ENCODE measurements around the gene CD48.
A peak's percentile ranks its signal among the peaks of the same experiment; 100 is the strongest.

CD48 gene

GRCh38 chr1:160727316-160727640 is 15.7 kb upstream of the CD48 start:
- Histone ChIP-seq H3K36me3 (ENCODE audit: control insufficient read depth, insufficient read depth, low read length) (no peaks in the 10 kb centered on the region), H3K4me1 (ENCODE audit: control insufficient read depth, insufficient read depth, low read length, poor library complexity, severe bottlenecking) (no peaks in the 10 kb centered on the region), H3K27me3 (replicated peaks; ENCODE audit: control insufficient read depth, insufficient read depth, low read length, poor library complexity, severe bottlenecking) (no peaks in the 10 kb centered on the region), H3K4me3 (ENCODE audit: insufficient read depth, low read depth, low read length, poor library complexity, severe bottlenecking) (no peak overlapping the region), H3K27ac (ENCODE audit: insufficient read depth, low read length, poor library complexity, severe bottlenecking) (no peak overlapping the region), H3K9me3 (ENCODE audit: control insufficient read depth, low read length) (no peaks in the 10 kb centered on the region)
- no peak for DNase-seq

- no peak overlapping the region for H3K27ac ChIP-seq (ENCODE audit: insufficient read depth, low read length, poor library complexity, severe bottlenecking)
- no peaks in the 10 kb centered on the region for H3K27me3 ChIP-seq (replicated peaks; ENCODE audit: control insufficient read depth, insufficient read depth, low read length, poor library complexity, severe bottlenecking)
- no peaks in the 10 kb centered on the region for H3K36me3 ChIP-seq (ENCODE audit: control insufficient read depth, insufficient read depth, low read length)
- H3K4me3 ChIP-seq (ENCODE audit: insufficient read depth, low read depth, low read length, poor library complexity, severe bottlenecking): no peak overlapping the region
- peak in 2 of 3 donors; percentile 47 to 51 for DNase-seq
- no peaks in the 10 kb centered on the region for H3K4me1 ChIP-seq (ENCODE audit: control insufficient read depth, insufficient read depth, low read length, poor library complexity, severe bottlenecking)
- no peaks in the 10 kb centered on the region for H3K9me3 ChIP-seq (ENCODE audit: control insufficient read depth, low read length)
Measured at GRCh38 chr1:160726498-160727315, 15.1 kb upstream of the CD48 start.

GRCh38 chr1:160726114-160726497 is 14.5 kb upstream of the CD48 start:
- DNase-seq: no peak
- no peaks in the 10 kb centered on the region for H3K9me3 ChIP-seq (ENCODE audit: control insufficient read depth, low read length)
- H3K4me3 ChIP-seq (ENCODE audit: insufficient read depth, low read depth, low read length, poor library complexity, severe bottlenecking): no peak overlapping the region
- no peak overlapping the region for H3K27ac ChIP-seq (ENCODE audit: insufficient read depth, low read length, poor library complexity, severe bottlenecking)
- no peaks in the 10 kb centered on the region for H3K27me3 ChIP-seq (replicated peaks; ENCODE audit: control insufficient read depth, insufficient read depth, low read length, poor library complexity, severe bottlenecking)
- no peaks in the 10 kb centered on the region for H3K36me3 ChIP-seq (ENCODE audit: control insufficient read depth, insufficient read depth, low read length)
- no peaks in the 10 kb centered on the region for H3K4me1 ChIP-seq (ENCODE audit: control insufficient read depth, insufficient read depth, low read length, poor library complexity, severe bottlenecking)

- Histone ChIP-seq H3K4me3 (ENCODE audit: insufficient read depth, low read depth, low read length, poor library complexity, severe bottlenecking) (no peak overlapping the region), H3K27ac (ENCODE audit: insufficient read depth, low read length, poor library complexity, severe bottlenecking) (no peak overlapping the region), H3K27me3 (replicated peaks; ENCODE audit: control insufficient read depth, insufficient read depth, low read length, poor library complexity, severe bottlenecking) (no peaks in the 10 kb centered on the region), H3K4me1 (ENCODE audit: control insufficient read depth, insufficient read depth, low read length, poor library complexity, severe bottlenecking) (no peaks in the 10 kb centered on the region), H3K36me3 (ENCODE audit: control insufficient read depth, insufficient read depth, low read length) (no peaks in the 10 kb centered on the region), H3K9me3 (ENCODE audit: control insufficient read depth, low read length) (no peaks in the 10 kb centered on the region)
- no peak for DNase-seq
Measured at GRCh38 chr1:160724465-160725242, 13.0 kb upstream of the CD48 start.

- Histone ChIP-seq H3K4me3 (ENCODE audit: insufficient read depth, low read depth, low read length, poor library complexity, severe bottlenecking) (no peak overlapping the region), H3K9me3 (ENCODE audit: control insufficient read depth, low read length) (no peaks in the 10 kb centered on the region), H3K27ac (ENCODE audit: insufficient read depth, low read length, poor library complexity, severe bottlenecking) (no peak overlapping the region), H3K36me3 (ENCODE audit: control insufficient read depth, insufficient read depth, low read length) (no peaks in the 10 kb centered on the region), H3K4me1 (ENCODE audit: control insufficient read depth, insufficient read depth, low read length, poor library complexity, severe bottlenecking) (no peaks in the 10 kb centered on the region), H3K27me3 (replicated peaks; ENCODE audit: control insufficient read depth, insufficient read depth, low read length, poor library complexity, severe bottlenecking) (no peaks in the 10 kb centered on the region)
- no peak for DNase-seq
Measured at GRCh38 chr1:160723332-160723731, 11.7 kb upstream of the CD48 start.

GRCh38 chr1:160722726-160723125 is 11.1 kb upstream of the CD48 start:
- no peak overlapping the region for H3K27ac ChIP-seq (ENCODE audit: insufficient read depth, low read length, poor library complexity, severe bottlenecking)
- no peaks in the 10 kb centered on the region for H3K27me3 ChIP-seq (replicated peaks; ENCODE audit: control insufficient read depth, insufficient read depth, low read length, poor library complexity, severe bottlenecking)
- H3K9me3 ChIP-seq (ENCODE audit: control insufficient read depth, low read length): no peaks in the 10 kb centered on the region
- H3K36me3 ChIP-seq (ENCODE audit: control insufficient read depth, insufficient read depth, low read length): no peaks in the 10 kb centered on the region
- H3K4me3 ChIP-seq (ENCODE audit: insufficient read depth, low read depth, low read length, poor library complexity, severe bottlenecking): no peak overlapping the region
- H3K4me1 ChIP-seq (ENCODE audit: control insufficient read depth, insufficient read depth, low read length, poor library complexity, severe bottlenecking): no peaks in the 10 kb centered on the region
- DNase-seq: no peak

- no peaks in the 10 kb centered on the region for H3K36me3 ChIP-seq (ENCODE audit: control insufficient read depth, insufficient read depth, low read length)
- no peaks in the 10 kb centered on the region for H3K4me1 ChIP-seq (ENCODE audit: control insufficient read depth, insufficient read depth, low read length, poor library complexity, severe bottlenecking)
- no peaks in the 10 kb centered on the region for H3K27me3 ChIP-seq (replicated peaks; ENCODE audit: control insufficient read depth, insufficient read depth, low read length, poor library complexity, severe bottlenecking)
- H3K4me3 ChIP-seq (ENCODE audit: insufficient read depth, low read depth, low read length, poor library complexity, severe bottlenecking): no peak overlapping the region
- H3K9me3 ChIP-seq (ENCODE audit: control insufficient read depth, low read length): no peaks in the 10 kb centered on the region
- no peak overlapping the region for H3K27ac ChIP-seq (ENCODE audit: insufficient read depth, low read length, poor library complexity, severe bottlenecking)
- no peak for DNase-seq
Measured at GRCh38 chr1:160721473-160721872, 9.9 kb upstream of the CD48 start.

- Histone ChIP-seq H3K4me1 (ENCODE audit: control insufficient read depth, insufficient read depth, low read length, poor library complexity, severe bottlenecking) (no peaks in the 10 kb centered on the region), H3K9me3 (ENCODE audit: control insufficient read depth, low read length) (no peaks in the 10 kb centered on the region), H3K27ac (ENCODE audit: insufficient read depth, low read length, poor library complexity, severe bottlenecking) (no peak overlapping the region), H3K4me3 (ENCODE audit: insufficient read depth, low read depth, low read length, poor library complexity, severe bottlenecking) (no peak overlapping the region), H3K27me3 (replicated peaks; ENCODE audit: control insufficient read depth, insufficient read depth, low read length, poor library complexity, severe bottlenecking) (no peaks in the 10 kb centered on the region), H3K36me3 (ENCODE audit: control insufficient read depth, insufficient read depth, low read length) (no peaks in the 10 kb centered on the region)
- DNase-seq: no peak
Measured at GRCh38 chr1:160720356-160721085, 8.9 kb upstream of the CD48 start.

- Histone ChIP-seq H3K4me1 (ENCODE audit: control insufficient read depth, insufficient read depth, low read length, poor library complexity, severe bottlenecking) (peaks cover 3% of the 10 kb centered on the region), H3K27ac (ENCODE audit: insufficient read depth, low read length, poor library complexity, severe bottlenecking) (no peak overlapping the region), H3K36me3 (ENCODE audit: control insufficient read depth, insufficient read depth, low read length) (no peaks in the 10 kb centered on the region), H3K4me3 (ENCODE audit: insufficient read depth, low read depth, low read length, poor library complexity, severe bottlenecking) (no peak overlapping the region), H3K27me3 (replicated peaks; ENCODE audit: control insufficient read depth, insufficient read depth, low read length, poor library complexity, severe bottlenecking) (no peaks in the 10 kb centered on the region), H3K9me3 (ENCODE audit: control insufficient read depth, low read length) (no peaks in the 10 kb centered on the region)
- no peak for DNase-seq
Measured at GRCh38 chr1:160718210-160718609, 6.6 kb upstream of the CD48 start.

- DNase-seq: no peak
- H3K27me3 ChIP-seq (replicated peaks; ENCODE audit: control insufficient read depth, insufficient read depth, low read length, poor library complexity, severe bottlenecking): no peaks in the 10 kb centered on the region
- H3K36me3 ChIP-seq (ENCODE audit: control insufficient read depth, insufficient read depth, low read length): no peaks in the 10 kb centered on the region
- H3K9me3 ChIP-seq (ENCODE audit: control insufficient read depth, low read length): no peaks in the 10 kb centered on the region
- no peak overlapping the region for H3K4me3 ChIP-seq (ENCODE audit: insufficient read depth, low read depth, low read length, poor library complexity, severe bottlenecking)
- H3K27ac ChIP-seq (ENCODE audit: insufficient read depth, low read length, poor library complexity, severe bottlenecking): no peak overlapping the region
- H3K4me1 ChIP-seq (ENCODE audit: control insufficient read depth, insufficient read depth, low read length, poor library complexity, severe bottlenecking): peaks cover 12% of the 10 kb centered on the region
Measured at GRCh38 chr1:160717306-160717705, 5.7 kb upstream of the CD48 start.
